SK-N-SH (cell line): ENCODE results near the gene PHACTR4. TPM values are rescaled to one million over a fixed set of nuclear protein-coding genes. Genes with fewer than 3 reads are reported as not detected.

Experiments used
- CTCF ChIA-PET: fragments of 300-600, 350-600 bp; formaldehyde crosslinking; extraction: SDS; loops from one replicate; lab custom pipeline; 2021; lab: Yijun Ruan, JAX
- POLR2A ChIA-PET: fragments of 350-600 bp; sonication (Branson Sonifier 250); formaldehyde crosslinking; extraction: SDS; loops from one replicate; lab custom pipeline; 2020; ENCODE audit warnings: antibody characterized with exemption, inconsistent platforms; lab: Yijun Ruan, JAX
- DNase-seq: peaks from one replicate; pipeline ENCODE4 v3.0.0; 2012
- H2AFZ ChIP-seq: fragments of 200-600 bp; sonication (generic); 2 replicates; pipeline ENCODE4 v1.8.1; 2016; ENCODE audit warnings: antibody characterized with exemption, mild to moderate bottlenecking, low read depth
- H3F3A ChIP-seq: fragments of 200-600 bp; sonication (generic); replicated peaks from 2 replicates; pipeline ENCODE3; 2016; ENCODE audit warnings: antibody characterized with exemption, mild to moderate bottlenecking; ENCODE audit not compliant: insufficient read depth
- H3K27ac ChIP-seq, 2 experiments: fragments of 200-500 bp in 1 of 2; fragments of 200-600 bp in 1 of 2; sonication (Bioruptor generic) in 1 of 2; sonication (generic), shearing (Covaris generic) in 1 of 2; 2 replicates each; pipeline versions ENCODE4 v1.5.1 to v1.6.1; 2014 to 2016; ENCODE audit warnings: low read depth in 2 of 2, inconsistent platforms in 1 of 2, low read length in 1 of 2, mild to moderate bottlenecking in 1 of 2, mixed read lengths in 1 of 2
- H3K27me3 ChIP-seq: fragments of 200-600 bp; sonication (generic), shearing (Covaris generic); 2 replicates; pipeline ENCODE4 v1.6.1; 2016; ENCODE audit warnings: mixed run types; ENCODE audit not compliant: insufficient read depth
- H3K36me3 ChIP-seq, 2 experiments: fragments of 200-500 bp in 1 of 2; fragments of 200-600 bp in 1 of 2; sonication (Bioruptor generic) in 1 of 2; sonication (generic) in 1 of 2; replicated peaks in 1 of 2; 2 replicates each; pipeline versions ENCODE3 to v1.5.1; 2014 to 2016; ENCODE audit warnings: low read length in 1 of 2, mild to moderate bottlenecking in 1 of 2; ENCODE audit not compliant: insufficient read depth in 2 of 2, control insufficient read depth in 1 of 2
- H3K4me1 ChIP-seq, 2 experiments: fragments of 200-500 bp in 1 of 2; fragments of 200-600 bp in 1 of 2; sonication (Bioruptor generic) in 1 of 2; sonication (generic), shearing (Covaris generic) in 1 of 2; 2 replicates each; pipeline versions ENCODE4 v1.5.1 to v1.6.1; 2014 to 2016; ENCODE audit warnings: low read depth in 1 of 2, low read length in 1 of 2, mixed run types in 1 of 2; ENCODE audit not compliant: insufficient read depth in 2 of 2, control insufficient read depth in 1 of 2
- H3K4me2 ChIP-seq: fragments of 200-600 bp; sonication (generic), shearing (Covaris generic); 2 replicates; pipeline ENCODE4 v1.6.1; 2017; ENCODE audit warnings: mixed run types
- H3K4me3 ChIP-seq, 2 experiments: fragments of 200-500 bp in 1 of 2; fragments of 200-600 bp in 1 of 2; sonication (Bioruptor generic) in 1 of 2; sonication (generic), shearing (Covaris generic) in 1 of 2; 2 replicates each; pipeline versions ENCODE4 v1.5.1 to v1.8.1; 2014 to 2016; ENCODE audit warnings: low read depth in 2 of 2, inconsistent platforms in 1 of 2, low read length in 1 of 2, mild to moderate bottlenecking in 1 of 2, mixed read lengths in 1 of 2, moderate library complexity in 1 of 2
- H3K79me2 ChIP-seq: fragments of 200-600 bp; sonication (generic); 2 replicates; pipeline ENCODE4 v1.8.1; 2017; ENCODE audit warnings: mild to moderate bottlenecking; ENCODE audit not compliant: insufficient read depth
- H3K9ac ChIP-seq: fragments of 200-600 bp; sonication (generic); 2 replicates; pipeline ENCODE4 v1.6.1; 2017; ENCODE audit warnings: mixed run types
- H3K9me2 ChIP-seq: fragments of 200-600 bp; sonication (generic); 2 replicates; pipeline ENCODE4 v1.6.1; 2017; ENCODE audit warnings: mixed run types
- H3K9me3 ChIP-seq: fragments of 200-600 bp; sonication (generic); 2 replicates; pipeline ENCODE4 v1.6.1; 2017; ENCODE audit warnings: mixed run types, mild to moderate bottlenecking, moderate library complexity
- H4K20me1 ChIP-seq: fragments of 200-600 bp; sonication (generic); 2 replicates; pipeline ENCODE4 v1.6.1; 2017; ENCODE audit warnings: mild to moderate bottlenecking, mixed run types; ENCODE audit not compliant: insufficient read depth
- CTCF ChIP-seq: fragments of 200-600 bp; sonication (generic); IDR thresholded peaks from 2 replicates; pipeline ENCODE4 v1.6.1; 2017; ENCODE audit warnings: antibody characterized with exemption, mild to moderate bottlenecking, moderate library complexity
- JUND ChIP-seq: IDR thresholded peaks from 2 replicates; pipeline ENCODE4 v1.4.0; 2012
- MAX ChIP-seq: IDR thresholded peaks from 2 replicates; pipeline ENCODE4 v1.4.0; 2012; ENCODE audit warnings: low read depth
- PBX3 ChIP-seq: IDR thresholded peaks from 2 replicates; pipeline ENCODE4; 2012
- POLR2AphosphoS5 ChIP-seq: IDR thresholded peaks from 2 replicates; pipeline ENCODE4 v1.6.1; 2012; ENCODE audit warnings: low read depth, low read length
- TAF1 ChIP-seq: IDR thresholded peaks from 2 replicates; pipeline ENCODE4 v1.6.1; 2012; ENCODE audit warnings: low read depth, mild to moderate bottlenecking, low read length, moderate library complexity, borderline replicate concordance
- TCF12 ChIP-seq: IDR thresholded peaks from 2 replicates; pipeline ENCODE4 v1.4.0; 2012
- USF1 ChIP-seq: IDR thresholded peaks from 2 replicates; pipeline ENCODE4 v1.4.0; 2012; ENCODE audit warnings: low read depth, borderline replicate concordance
- USF2 ChIP-seq: fragments of 150-350 bp; IDR thresholded peaks from 2 replicates; pipeline ENCODE4 v1.6.1; 2017; ENCODE audit warnings: antibody characterized with exemption, low read length, low read depth, borderline replicate concordance
- WGBS: methylation state at CpG from one replicate; pipeline ENCODE4 v1.1.6; 2017; ENCODE audit warnings: low lambda C conversion rate; 5-methylcytosine and 5-hydroxymethylcytosine counted together
- polyA plus RNA-seq, 3 experiments: library from polyadenylated mRNA; depleted of rRNA; stranded (reverse); fragments of >200 nt; gene quantifications; 2 replicates each; pipeline ENCODE4 v1.2.3, GENCODE V29; 2012

The PHACTR4 gene
- polyA plus RNA-seq, 1 of the 3 experiments (the other 2 are of a cell fraction), result 9.8 TPM

- TF ChIP-seq USF2, result no peak
- no peak for TF ChIP-seq CTCF
- no peak for TF ChIP-seq PBX3
- TF ChIP-seq POLR2AphosphoS5, result 0 out of 2 replicates have a peak, but pooled peaks have one; percentile 15
- TF ChIP-seq MAX, result 0 out of 2 replicates have a peak, but pooled peaks have one; percentile 25
- TF ChIP-seq USF1, result no peak
- TF ChIP-seq, all 33 proteins: peak for 2
Observed at GRCh38 chr1:28508435-28508754, 138.9 kb downstream of the PHACTR4 start.

GRCh38 chr1:28509705-28510272, 140.2 kb downstream of the PHACTR4 start:
- H3K9me2 ChIP-seq, result no peaks in the 10 kb centered on the region
- TF ChIP-seq TCF12, result no peak
- peak; percentile 9; the same call in 1 of the 2 replicates for TF ChIP-seq JUND
- peak; percentile 21; the same call in 1 of the 2 replicates for TF ChIP-seq TAF1
- TF ChIP-seq POLR2AphosphoS5, result peak; percentile 89
- TF ChIP-seq, all 33 proteins: peak for 3
- ChIA-PET POLR2A (interaction anchor here (1.2 to 2.6 kb wide), 3 partner anchors 72 to 97 kb away, joined by 3 to 14 read pairs (median 3); no protein-coding TSS in a partner anchor), CTCF (interaction anchor here (0.6 to 1.3 kb wide), 6 partner anchors 9 to 367 kb away, joined by 3 read pairs; no protein-coding TSS in a partner anchor)
- H3K4me2 ChIP-seq, result peak overlapping the region; percentile 88
- DNase-seq, result no peak
- H3K9me3 ChIP-seq, result no peaks in the 10 kb centered on the region
- peaks cover 47% of the 10 kb centered on the region for H3K79me2 ChIP-seq
- H3K4me3 ChIP-seq, result peak overlapping the region; percentile 70 to 98
- peaks cover 18 to 20% of the 10 kb centered on the region in 2 experiments; a peak in 3 of 4 replicates for H3K4me1 ChIP-seq
- no peak overlapping the region for H2AFZ ChIP-seq
- peak overlapping the region; percentile 75 to 90 for H3K27ac ChIP-seq
- H3F3A ChIP-seq, result peaks cover 88% of the 10 kb centered on the region
- H3K9ac ChIP-seq, result peak overlapping the region; percentile 99
- 60% methylated on average over 8 of the region's 8 CpGs for WGBS
- peaks cover 81% of the 10 kb centered on the region for H4K20me1 ChIP-seq
- peaks cover 44 to 78% of the 10 kb centered on the region in 2 experiments for H3K36me3 ChIP-seq
- no peaks in the 10 kb centered on the region for H3K27me3 ChIP-seq

More at GRCh38 chr1:28508435-28508754, 138.9 kb downstream of the PHACTR4 start:
- peak overlapping the region; percentile 88 for H3K4me2 ChIP-seq
- no peaks in the 10 kb centered on the region for H3K27me3 ChIP-seq
- no peak overlapping the region for H2AFZ ChIP-seq
- H3K4me3 ChIP-seq, result peak overlapping the region; percentile 70 to 98
- no peaks in the 10 kb centered on the region for H3K9me3 ChIP-seq
- ChIA-PET POLR2A (interaction anchor here (0.6 to 2.7 kb wide), 6 partner anchors 9 to 140 kb away, joined by 3 to 9 read pairs (median 4); partner anchors contain the start of gene RNU11), CTCF (interaction anchor here (1.1 to 2.4 kb wide), 6 partner anchors 68 to 228 kb away, joined by 3 to 11 read pairs (median 4); partner anchors contain the start of gene YTHDF2)
- peaks cover 75% of the 10 kb centered on the region for H3F3A ChIP-seq
- H3K79me2 ChIP-seq, result peaks cover 50% of the 10 kb centered on the region
- H3K9ac ChIP-seq, result peak overlapping the region; percentile 99
- H4K20me1 ChIP-seq, result peaks cover 69% of the 10 kb centered on the region
- H3K36me3 ChIP-seq, result peaks cover 44 to 71% of the 10 kb centered on the region in 2 experiments
- no peak for DNase-seq
- peaks cover 18 to 20% of the 10 kb centered on the region in 2 experiments; a peak in 3 of 4 replicates for H3K4me1 ChIP-seq
- H3K9me2 ChIP-seq, result no peaks in the 10 kb centered on the region
- peak overlapping the region; percentile 75 to 90 for H3K27ac ChIP-seq
- WGBS, result 6% methylated on average over 5 of the region's 5 CpGs
